ENCODE results near the gene LUZP1.

LUZP1 gene

GRCh38 chr1:23187637-23188036 is 19.0 kb upstream of the LUZP1 start:
- no peak for TF ChIP-seq CTCF (conservative IDR thresholded peaks at IDR 0.05)
- H3K27ac ChIP-seq = no peak overlapping the region

GRCh38 chr1:23185381-23185780 is 16.7 kb upstream of the LUZP1 start:
- TF ChIP-seq CTCF (conservative IDR thresholded peaks at IDR 0.05) = no peak
- H3K27ac ChIP-seq = no peak overlapping the region

GRCh38 chr1:23184212-23184934 is 15.7 kb upstream of the LUZP1 start:
- no peak overlapping the region; the same call in 1 of the 2 replicates for H3K27ac ChIP-seq
- peak; percentile 79 for TF ChIP-seq CTCF (conservative IDR thresholded peaks at IDR 0.05)

GRCh38 chr1:23179862-23180261 is 11.2 kb upstream of the LUZP1 start:
- TF ChIP-seq CTCF (conservative IDR thresholded peaks at IDR 0.05) = no peak
- no peak overlapping the region for H3K27ac ChIP-seq

- TF ChIP-seq CTCF (conservative IDR thresholded peaks at IDR 0.05) = peak; percentile 51
- peak overlapping the region; percentile 83 for H3K27ac ChIP-seq
Observed at GRCh38 chr1:23178950-23179349, 10.3 kb upstream of the LUZP1 start.

GRCh38 chr1:23178414-23178813 is 9.8 kb upstream of the LUZP1 start:
- peak overlapping the region; percentile 83 for H3K27ac ChIP-seq
- no peak for TF ChIP-seq CTCF (conservative IDR thresholded peaks at IDR 0.05)

GRCh38 chr1:23177438-23178380 is 9.1 kb upstream of the LUZP1 start:
- peak; percentile 29; the same call in 1 of the 2 replicates for TF ChIP-seq CTCF (conservative IDR thresholded peaks at IDR 0.05)
- peak overlapping the region; percentile 83 for H3K27ac ChIP-seq

All from VCaP (cell line).